IMR-90 (cell line): ENCODE data around the gene RNASEH2B. TPM values are rescaled to one million over a fixed set of nuclear protein-coding genes. Genes with fewer than 3 reads are reported as not detected.

ENCODE experiments used
- ATAC-seq: fragments of 200-7000 bp; cut with Tn5 transposase; 2 replicates; pipeline ENCODE4 v1.9.1; 2020; ENCODE audit warnings: low read depth, mild to moderate bottlenecking, moderate library complexity
- BruUV-seq: library from RNA; stranded (reverse); fragments of 400-500 nt; replicated peaks from 2 replicates; lab custom pipeline; 2021; lab: Mats Ljungman, UMichigan
- CTCF ChIA-PET: fragments of 300-600 bp; formaldehyde crosslinking; extraction: SDS; loops from one replicate; lab custom pipeline; 2021; ENCODE audit warnings: antibody characterized with exemption; lab: Yijun Ruan, JAX
- POLR2A ChIA-PET: fragments of 300-600 bp; sonication (Branson Sonifier 250); formaldehyde crosslinking; loops from one replicate; lab custom pipeline; 2022; ENCODE audit warnings: antibody characterized with exemption; ENCODE audit not compliant: unreplicated experiment; lab: Charles Lee
- DNase-seq: peaks from one replicate; pipeline ENCODE4 v3.0.0; 2013
- H2AFZ ChIP-seq: replicated peaks from 2 replicates; pipeline ENCODE3; 2013; ENCODE audit warnings: low read length, mild to moderate bottlenecking; ENCODE audit not compliant: poor library complexity
- H2AK5ac ChIP-seq: 2 replicates; pipeline ENCODE4 v1.6.1; 2013; ENCODE audit warnings: low read depth, low read length, inconsistent platforms
- H2AK9ac ChIP-seq: replicated peaks from 2 replicates; pipeline ENCODE3; 2013; ENCODE audit warnings: mild to moderate bottlenecking, low read depth, low read length, moderate library complexity; ENCODE audit not compliant: poor library complexity
- H2BK120ac ChIP-seq: 2 replicates; pipeline ENCODE4 v1.6.1; 2013; ENCODE audit warnings: low read depth, low read length, inconsistent platforms
- H2BK15ac ChIP-seq: 3 replicates; pipeline ENCODE4 v1.6.1; 2013; ENCODE audit warnings: low read depth, low read length, inconsistent platforms
- H2BK20ac ChIP-seq: 2 replicates; pipeline ENCODE4 v1.6.1; 2013; ENCODE audit warnings: low read depth, mild to moderate bottlenecking, inconsistent platforms, low read length, moderate library complexity
- H2BK5ac ChIP-seq: 2 replicates; pipeline ENCODE4 v1.6.1; 2013; ENCODE audit warnings: mild to moderate bottlenecking, low read depth, low read length, inconsistent platforms; ENCODE audit not compliant: poor library complexity, severe bottlenecking
- H3K14ac ChIP-seq: replicated peaks from 2 replicates; pipeline ENCODE4 v1.6.1; 2013; ENCODE audit warnings: low read depth, low read length, inconsistent platforms
- H3K18ac ChIP-seq: 2 replicates; pipeline ENCODE4 v1.6.1; 2013; ENCODE audit warnings: low read depth, low read length, control low read depth
- H3K23ac ChIP-seq: 2 replicates; pipeline ENCODE4 v1.6.1; 2013; ENCODE audit warnings: low read depth, low read length, inconsistent platforms
- H3K27ac ChIP-seq: 2 replicates; pipeline ENCODE4 v1.5.1; 2013; ENCODE audit warnings: mild to moderate bottlenecking, control low read depth, low read length; ENCODE audit not compliant: insufficient read depth
- H3K27me3 ChIP-seq: 2 replicates; pipeline ENCODE4 v1.6.1; 2013; ENCODE audit warnings: low read length; ENCODE audit not compliant: control insufficient read depth, insufficient read depth
- H3K36me3 ChIP-seq: 2 replicates; pipeline ENCODE4 v1.6.1; 2013; ENCODE audit warnings: low read length, mixed read lengths; ENCODE audit not compliant: control insufficient read depth, insufficient read depth
- H3K4ac ChIP-seq: 2 replicates; pipeline ENCODE4 v1.6.1; 2013; ENCODE audit warnings: low read depth, low read length, inconsistent platforms
- H3K4me1 ChIP-seq: 2 replicates; pipeline ENCODE4 v1.6.1; 2013; ENCODE audit warnings: low read length, mixed read lengths; ENCODE audit not compliant: control insufficient read depth, insufficient read depth
- H3K4me2 ChIP-seq: 2 replicates; pipeline ENCODE4 v1.6.1; 2013; ENCODE audit warnings: low read depth, mild to moderate bottlenecking, control low read depth, low read length, moderate library complexity
- H3K4me3 ChIP-seq: 2 replicates; pipeline ENCODE4 v1.5.1; 2013; ENCODE audit warnings: low read depth, mild to moderate bottlenecking, control low read depth, low read length, moderate library complexity; ENCODE audit not compliant: insufficient read depth
- H3K56ac ChIP-seq: 2 replicates; pipeline ENCODE4 v1.6.1; 2013; ENCODE audit warnings: low read length, inconsistent platforms; ENCODE audit not compliant: insufficient read depth; ENCODE audit errors: extremely low read depth
- H3K79me1 ChIP-seq, 2 experiments: 2 replicates each; pipeline ENCODE4 v1.6.1; 2013; ENCODE audit warnings: low read length in 2 of 2, inconsistent platforms in 1 of 2, low read depth in 1 of 2
- H3K9ac ChIP-seq: 2 replicates; pipeline ENCODE4 v1.6.1; 2013; ENCODE audit warnings: low read depth, low read length, control low read depth
- H3K9me1 ChIP-seq: 2 replicates; pipeline ENCODE4 v1.6.1; 2013; ENCODE audit warnings: low read length, inconsistent platforms; ENCODE audit not compliant: insufficient read depth
- H3K9me3 ChIP-seq: 2 replicates; pipeline ENCODE4 v1.6.1; 2013; ENCODE audit warnings: low read length; ENCODE audit not compliant: control insufficient read depth, insufficient read depth
- H4K20me1 ChIP-seq: 2 replicates; pipeline ENCODE4 v1.6.1; 2013; ENCODE audit warnings: low read length, inconsistent platforms; ENCODE audit not compliant: insufficient read depth
- H4K5ac ChIP-seq: 2 replicates; pipeline ENCODE4 v1.6.1; 2013; ENCODE audit warnings: mild to moderate bottlenecking, low read depth, low read length, control low read depth
- H4K8ac ChIP-seq, 2 experiments: 2 replicates each; pipeline ENCODE4 v1.6.1; 2013; ENCODE audit warnings: low read depth in 2 of 2, low read length in 2 of 2, control low read depth in 1 of 2, inconsistent platforms in 1 of 2
- H4K91ac ChIP-seq: 2 replicates; pipeline ENCODE4 v1.6.1; 2013; ENCODE audit warnings: low read depth, low read length, inconsistent platforms; ENCODE audit not compliant: insufficient read depth
- BHLHE40 ChIP-seq: fragments of 150-350 bp; IDR thresholded peaks from 2 replicates; pipeline ENCODE4 v1.6.1; 2016; ENCODE audit warnings: mild to moderate bottlenecking, low read depth, low read length
- CEBPB ChIP-seq: IDR thresholded peaks from 2 replicates; pipeline ENCODE4 v1.6.1; 2012; ENCODE audit warnings: low read depth, low read length, improper control_type of control experiment
- ELK1 ChIP-seq: fragments of 150-350 bp; IDR thresholded peaks from 2 replicates; pipeline ENCODE4 v1.6.1; 2016; ENCODE audit warnings: low read depth, mild to moderate bottlenecking, low read length, moderate library complexity, borderline replicate concordance
- FOS ChIP-seq: fragments of 150-350 bp; IDR thresholded peaks from 2 replicates; pipeline ENCODE4 v1.6.1; 2016; ENCODE audit warnings: low read depth, low read length
- MAFK ChIP-seq: IDR thresholded peaks from 2 replicates; pipeline ENCODE4 v1.6.1; 2012; ENCODE audit warnings: low read depth, low read length, improper control_type of control experiment
- MAZ ChIP-seq: IDR thresholded peaks from 2 replicates; pipeline ENCODE4 v1.6.1; 2012; ENCODE audit warnings: low read depth, mild to moderate bottlenecking, low read length, improper control_type of control experiment, moderate library complexity, borderline replicate concordance
- MXI1 ChIP-seq: IDR thresholded peaks from 2 replicates; pipeline ENCODE4 v1.6.1; 2012; ENCODE audit warnings: low read depth, mild to moderate bottlenecking, low read length, moderate library complexity, borderline replicate concordance
- NFE2L2 ChIP-seq: fragments of 150-350 bp; IDR thresholded peaks from 2 replicates; pipeline ENCODE4 v1.6.1; 2016; ENCODE audit warnings: low read depth, mild to moderate bottlenecking, low read length
- POLR2A ChIP-seq: IDR thresholded peaks from 2 replicates; pipeline ENCODE4 v1.6.1; 2012; ENCODE audit warnings: mild to moderate bottlenecking, low read depth, low read length
- RAD21 ChIP-seq: IDR thresholded peaks from 2 replicates; pipeline ENCODE4 v1.6.1; 2012; ENCODE audit warnings: low read length, improper control_type of control experiment
- RCOR1 ChIP-seq: IDR thresholded peaks from 2 replicates; pipeline ENCODE4 v1.6.1; 2012; ENCODE audit warnings: mild to moderate bottlenecking, low read length, improper control_type of control experiment; ENCODE audit not compliant: insufficient replicate concordance
- RFX5 ChIP-seq: IDR thresholded peaks from 2 replicates; pipeline ENCODE4 v1.8.0; 2012; ENCODE audit warnings: low read depth, mild to moderate bottlenecking, low read length, moderate library complexity
- SMC3 ChIP-seq: fragments of 150-350 bp; IDR thresholded peaks from 2 replicates; pipeline ENCODE4 v1.6.1; 2016; ENCODE audit warnings: low read depth, mild to moderate bottlenecking, antibody characterized with exemption, low read length, moderate library complexity
- WGBS, 2 experiments: methylation state at CpG; one replicate each; pipeline versions ENCODE4 v1.1.5 to v1.1.7; 2013; ENCODE audit warnings: missing lambda C conversion rate in 2 of 2; ENCODE audit not compliant: insufficient read length in 1 of 2; ENCODE audit errors: extremely low coverage in 2 of 2; 5-methylcytosine and 5-hydroxymethylcytosine counted together
- dilution Hi-C: fragments of 300-500 bp; cut with HindIII; formaldehyde crosslinking; loops from one replicate; pipeline ENCODE4 v1.14.3; 2018; ENCODE audit warnings: low sequenced_read_pairs; ENCODE audit not compliant: unreplicated experiment
- in situ Hi-C: fragments of 300-500 bp; cut with MboI; formaldehyde crosslinking; loops from 3 replicates; pipeline ENCODE4 v1.14.3; 2019; ENCODE audit warnings: low sequenced_read_pairs, inconsistent platforms, mixed read lengths
- intact Hi-C: fragments of 100-400 bp; cut with micrococcal nuclease; formaldehyde crosslinking; loops from 2 replicates; pipeline ENCODE4 v1.10.0; 2022
- polyA plus RNA-seq, 3 experiments: library from polyadenylated mRNA; depleted of rRNA; stranded (reverse); fragments of >200 nt; gene quantifications; 2 replicates each; pipeline ENCODE4 v1.2.3, GENCODE V29; 2012; ENCODE audit warnings: low replicate concordance in 1 of 3
- total RNA-seq: library from RNA; depleted of rRNA; stranded (reverse); fragments of >200 nt; gene quantifications from 2 replicates; pipeline ENCODE4 v1.2.3, GENCODE V29; 2012
- TF ChIP-seq, protein P1 (sequence below): conservative IDR thresholded peaks from 2 replicates; pipeline ENCODE4 v1.5.1; 2012; ENCODE audit warnings: mild to moderate bottlenecking, low read depth, low read length, improper control_type of control experiment
- TF ChIP-seq, protein P2 (sequence below): fragments of 150-350 bp; IDR thresholded peaks from 2 replicates; pipeline ENCODE4 v1.6.1; 2017; ENCODE audit warnings: mild to moderate bottlenecking, antibody characterized with exemption, low read length, low read depth

The RNASEH2B gene
- total and polyA plus RNA-seq, 2 of the 4 experiments (the other 2 are of a cell fraction), result 11.2 to 14.2 TPM

DNA sequence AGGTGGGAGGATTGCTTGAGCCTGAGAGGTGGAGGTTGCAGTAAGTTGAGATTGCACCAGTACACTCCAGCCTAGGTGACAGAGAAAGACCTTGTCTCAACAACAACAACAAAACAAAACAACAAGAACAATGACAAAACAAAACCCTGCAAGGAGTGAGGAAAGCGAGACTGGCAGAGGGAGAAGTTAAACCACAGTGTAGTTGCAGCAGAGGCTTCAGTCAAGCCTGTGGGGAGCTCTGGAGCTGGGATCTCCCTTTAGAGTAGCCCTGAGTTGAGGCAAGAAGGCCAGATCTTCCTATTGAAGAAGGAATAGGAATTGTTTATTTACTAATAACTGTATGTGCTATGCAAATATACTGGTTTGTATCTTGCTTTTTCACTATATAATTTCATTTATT, 25.3 kb upstream of the RNASEH2B start:
- no peak overlapping the region for H2AK9ac ChIP-seq
- POLR2A ChIA-PET, result no interaction called here
- H4K5ac ChIP-seq, result no peak overlapping the region
- H3K9me3 ChIP-seq, result no peaks in the 10 kb centered on the region
- CTCF ChIA-PET, result no interaction called here
- no peak overlapping the region for H2BK15ac ChIP-seq
- H3K18ac ChIP-seq, result no peak overlapping the region
- ATAC-seq, result no peak
- no peak overlapping the region for H3K23ac ChIP-seq
- BruUV-seq, result no TSS peak
- H2AK5ac ChIP-seq, result no peak overlapping the region
- H2AFZ ChIP-seq, result no peak overlapping the region
- H3K27ac ChIP-seq, result no peak overlapping the region
- H3K4me1 ChIP-seq, result no peaks in the 10 kb centered on the region
- peaks cover 8% of the 10 kb centered on the region for H3K27me3 ChIP-seq
- H3K4me2 ChIP-seq, result no peak overlapping the region
- in situ Hi-C loops, result no loop called here
- DNase-seq, result no peak
- WGBS, 2 experiments, result no CpG with 5 or more reads among the region's 1 CpG
- no peaks in the 10 kb centered on the region for H3K79me1 ChIP-seq
- H4K20me1 ChIP-seq, result no peaks in the 10 kb centered on the region
- H3K4ac ChIP-seq, result no peak overlapping the region
- H4K8ac ChIP-seq, result no peak overlapping the region
- H3K56ac ChIP-seq, result no peak overlapping the region
- H2BK120ac ChIP-seq, result no peak overlapping the region
- no peaks in the 10 kb centered on the region for H3K9me1 ChIP-seq
- H3K36me3 ChIP-seq, result no peaks in the 10 kb centered on the region
- H2BK5ac ChIP-seq, result no peak overlapping the region
- TF ChIP-seq, protein P1, sequence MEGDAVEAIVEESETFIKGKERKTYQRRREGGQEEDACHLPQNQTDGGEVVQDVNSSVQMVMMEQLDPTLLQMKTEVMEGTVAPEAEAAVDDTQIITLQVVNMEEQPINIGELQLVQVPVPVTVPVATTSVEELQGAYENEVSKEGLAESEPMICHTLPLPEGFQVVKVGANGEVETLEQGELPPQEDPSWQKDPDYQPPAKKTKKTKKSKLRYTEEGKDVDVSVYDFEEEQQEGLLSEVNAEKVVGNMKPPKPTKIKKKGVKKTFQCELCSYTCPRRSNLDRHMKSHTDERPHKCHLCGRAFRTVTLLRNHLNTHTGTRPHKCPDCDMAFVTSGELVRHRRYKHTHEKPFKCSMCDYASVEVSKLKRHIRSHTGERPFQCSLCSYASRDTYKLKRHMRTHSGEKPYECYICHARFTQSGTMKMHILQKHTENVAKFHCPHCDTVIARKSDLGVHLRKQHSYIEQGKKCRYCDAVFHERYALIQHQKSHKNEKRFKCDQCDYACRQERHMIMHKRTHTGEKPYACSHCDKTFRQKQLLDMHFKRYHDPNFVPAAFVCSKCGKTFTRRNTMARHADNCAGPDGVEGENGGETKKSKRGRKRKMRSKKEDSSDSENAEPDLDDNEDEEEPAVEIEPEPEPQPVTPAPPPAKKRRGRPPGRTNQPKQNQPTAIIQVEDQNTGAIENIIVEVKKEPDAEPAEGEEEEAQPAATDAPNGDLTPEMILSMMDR, result no peak
- TF ChIP-seq RFX5 (no peak), RCOR1 (no peak), MAFK (no peak), MXI1 (no peak), NFE2L2 (no peak), RAD21 (no peak), MAZ (no peak), BHLHE40 (no peak), CEBPB (no peak), SMC3 (no peak), ELK1 (no peak), POLR2A (no peak), FOS (no peak)
- TF ChIP-seq, protein P2, sequence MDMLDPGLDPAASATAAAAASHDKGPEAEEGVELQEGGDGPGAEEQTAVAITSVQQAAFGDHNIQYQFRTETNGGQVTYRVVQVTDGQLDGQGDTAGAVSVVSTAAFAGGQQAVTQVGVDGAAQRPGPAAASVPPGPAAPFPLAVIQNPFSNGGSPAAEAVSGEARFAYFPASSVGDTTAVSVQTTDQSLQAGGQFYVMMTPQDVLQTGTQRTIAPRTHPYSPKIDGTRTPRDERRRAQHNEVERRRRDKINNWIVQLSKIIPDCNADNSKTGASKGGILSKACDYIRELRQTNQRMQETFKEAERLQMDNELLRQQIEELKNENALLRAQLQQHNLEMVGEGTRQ, result no peak
- no peak overlapping the region for H3K9ac ChIP-seq
- no peak overlapping the region for H2BK20ac ChIP-seq
- no peak overlapping the region for H4K91ac ChIP-seq
- H3K14ac ChIP-seq, result no peak overlapping the region
- intact Hi-C loops, result no loop called here
- dilution Hi-C loops, result no loop called here
- H3K4me3 ChIP-seq, result no peak overlapping the region
